HEK293 (cell line): Measurements from ENCODE around the gene BRAT1.
A peak's percentile ranks its signal among the peaks of the same experiment; 100 is the strongest.

Experiments used
- BCL11B ChIP-seq: fragments of 450-650 bp; formaldehyde crosslinking; IDR thresholded peaks from 2 replicates; pipeline ENCODE4 v1.5.1; 2016; ENCODE audit warnings: low read depth, missing biosample characterization, missing genetic modification characterization
- GLIS1 ChIP-seq: fragments of 450-650 bp; formaldehyde crosslinking; IDR thresholded peaks from 2 replicates; pipeline ENCODE4 v1.5.1; 2016; ENCODE audit warnings: missing biosample characterization, missing genetic modification characterization
- HOXD13 ChIP-seq: sonication (generic); formaldehyde crosslinking; IDR thresholded peaks from 2 replicates; pipeline ENCODE4 v1.8.0; 2022; ENCODE audit warnings: missing genetic modification reagents, borderline replicate concordance
- KLF1 ChIP-seq: fragments of 450-650 bp; formaldehyde crosslinking; IDR thresholded peaks from 2 replicates; pipeline ENCODE4 v1.5.1; 2016; ENCODE audit warnings: missing biosample characterization, missing genetic modification characterization
- KLF17 ChIP-seq: fragments of 450-650 bp; formaldehyde crosslinking; IDR thresholded peaks from 2 replicates; pipeline ENCODE4 v1.5.1; 2016; ENCODE audit warnings: missing biosample characterization, missing genetic modification characterization
- PATZ1 ChIP-seq: fragments of 450-650 bp; formaldehyde crosslinking; IDR thresholded peaks from 2 replicates; pipeline ENCODE4 v1.5.1; 2016; ENCODE audit warnings: missing biosample characterization, missing genetic modification characterization
- SCRT2 ChIP-seq: fragments of 450-650 bp; formaldehyde crosslinking; IDR thresholded peaks from 2 replicates; pipeline ENCODE4 v1.5.1; 2016; ENCODE audit warnings: missing biosample characterization, missing genetic modification characterization
- TCF7L2 ChIP-seq: IDR thresholded peaks from 2 replicates; pipeline ENCODE4 v1.6.1; 2011; ENCODE audit warnings: low read depth, mild to moderate bottlenecking, inconsistent platforms, low read length, moderate library complexity, borderline replicate concordance
- ZBTB17 ChIP-seq: fragments of 450-650 bp; formaldehyde crosslinking; IDR thresholded peaks from 2 replicates; pipeline ENCODE4 v1.5.1; 2016; ENCODE audit warnings: missing biosample characterization, missing genetic modification characterization
- ZFHX2 ChIP-seq: fragments of 450-650 bp; formaldehyde crosslinking; conservative IDR thresholded peaks from 2 replicates; pipeline ENCODE4 v1.5.1; 2016; ENCODE audit warnings: missing biosample characterization, missing genetic modification characterization
- ZIC2 ChIP-seq: fragments of 450-650 bp; formaldehyde crosslinking; IDR thresholded peaks from 2 replicates; pipeline ENCODE4 v1.5.1; 2016; ENCODE audit warnings: missing biosample characterization, missing genetic modification characterization
- ZNF112 ChIP-seq: fragments of 450-650 bp; formaldehyde crosslinking; IDR thresholded peaks from 2 replicates; pipeline ENCODE4 v1.5.0; 2017; ENCODE audit warnings: missing biosample characterization, missing genetic modification characterization
- ZNF155 ChIP-seq: fragments of 450-650 bp; formaldehyde crosslinking; IDR thresholded peaks from 2 replicates; pipeline ENCODE4 v1.5.1; 2016; ENCODE audit warnings: missing biosample characterization, missing genetic modification characterization
- ZNF16 ChIP-seq: fragments of 450-650 bp; formaldehyde crosslinking; IDR thresholded peaks from 2 replicates; pipeline ENCODE4 v1.5.1; 2016; ENCODE audit warnings: low read depth, missing biosample characterization, missing genetic modification characterization
- ZNF223 ChIP-seq: fragments of 450-650 bp; formaldehyde crosslinking; IDR thresholded peaks from 2 replicates; pipeline ENCODE4 v1.5.1; 2016; ENCODE audit warnings: missing biosample characterization, missing genetic modification characterization
- ZNF23 ChIP-seq: fragments of 450-650 bp; formaldehyde crosslinking; IDR thresholded peaks from 2 replicates; pipeline ENCODE4 v1.5.1; 2016; ENCODE audit warnings: missing biosample characterization, missing genetic modification characterization, borderline replicate concordance
- ZNF324 ChIP-seq: fragments of 450-650 bp; formaldehyde crosslinking; IDR thresholded peaks from 2 replicates; pipeline ENCODE4 v1.5.1; 2016; ENCODE audit warnings: missing biosample characterization, missing genetic modification characterization
- ZNF335 ChIP-seq: fragments of 450-650 bp; formaldehyde crosslinking; conservative IDR thresholded peaks from 2 replicates; pipeline ENCODE4 v1.5.1; 2016; ENCODE audit warnings: missing biosample characterization, missing genetic modification characterization
- ZNF350 ChIP-seq: fragments of 450-650 bp; formaldehyde crosslinking; IDR thresholded peaks from 2 replicates; pipeline ENCODE4 v1.5.0; 2017; ENCODE audit warnings: missing biosample characterization, mild to moderate bottlenecking, missing genetic modification characterization
- ZNF404 ChIP-seq: fragments of 450-650 bp; formaldehyde crosslinking; IDR thresholded peaks from 2 replicates; pipeline ENCODE4 v1.5.1; 2017; ENCODE audit warnings: missing biosample characterization, missing genetic modification characterization
- ZNF530 ChIP-seq: fragments of 450-650 bp; formaldehyde crosslinking; IDR thresholded peaks from 2 replicates; pipeline ENCODE4 v1.5.1; 2016; ENCODE audit warnings: low read depth, missing biosample characterization, missing genetic modification characterization
- ZNF558 ChIP-seq: fragments of 450-650 bp; formaldehyde crosslinking; IDR thresholded peaks from 2 replicates; pipeline ENCODE4 v1.5.1; 2016; ENCODE audit warnings: missing biosample characterization, missing genetic modification characterization
- ZNF561 ChIP-seq: fragments of 450-650 bp; IDR thresholded peaks from 2 replicates; pipeline ENCODE4 v1.5.1; 2018; ENCODE audit warnings: missing biosample characterization, missing genetic modification characterization, borderline replicate concordance
- ZNF585B ChIP-seq: fragments of 450-650 bp; formaldehyde crosslinking; IDR thresholded peaks from 2 replicates; pipeline ENCODE4 v1.5.1; 2016; ENCODE audit warnings: missing biosample characterization, missing genetic modification characterization
- ZNF600 ChIP-seq: fragments of 450-650 bp; formaldehyde crosslinking; IDR thresholded peaks from 2 replicates; pipeline ENCODE4 v1.5.1; 2016; ENCODE audit warnings: missing biosample characterization, missing genetic modification characterization
- ZNF707 ChIP-seq: fragments of 450-650 bp; formaldehyde crosslinking; IDR thresholded peaks from 2 replicates; pipeline ENCODE4 v1.5.1; 2016; ENCODE audit warnings: missing biosample characterization, missing genetic modification characterization
- TF ChIP-seq, protein P1 (sequence below): fragments of 450-650 bp; formaldehyde crosslinking; IDR thresholded peaks from 2 replicates; pipeline ENCODE4 v1.5.1; 2016; ENCODE audit warnings: missing biosample characterization, missing genetic modification characterization
- TF ChIP-seq, protein P2 (sequence below): fragments of 450-650 bp; formaldehyde crosslinking; IDR thresholded peaks from 2 replicates; pipeline ENCODE4 v1.5.1; 2016; ENCODE audit warnings: missing biosample characterization, missing genetic modification characterization

BRAT1 gene

DNA sequence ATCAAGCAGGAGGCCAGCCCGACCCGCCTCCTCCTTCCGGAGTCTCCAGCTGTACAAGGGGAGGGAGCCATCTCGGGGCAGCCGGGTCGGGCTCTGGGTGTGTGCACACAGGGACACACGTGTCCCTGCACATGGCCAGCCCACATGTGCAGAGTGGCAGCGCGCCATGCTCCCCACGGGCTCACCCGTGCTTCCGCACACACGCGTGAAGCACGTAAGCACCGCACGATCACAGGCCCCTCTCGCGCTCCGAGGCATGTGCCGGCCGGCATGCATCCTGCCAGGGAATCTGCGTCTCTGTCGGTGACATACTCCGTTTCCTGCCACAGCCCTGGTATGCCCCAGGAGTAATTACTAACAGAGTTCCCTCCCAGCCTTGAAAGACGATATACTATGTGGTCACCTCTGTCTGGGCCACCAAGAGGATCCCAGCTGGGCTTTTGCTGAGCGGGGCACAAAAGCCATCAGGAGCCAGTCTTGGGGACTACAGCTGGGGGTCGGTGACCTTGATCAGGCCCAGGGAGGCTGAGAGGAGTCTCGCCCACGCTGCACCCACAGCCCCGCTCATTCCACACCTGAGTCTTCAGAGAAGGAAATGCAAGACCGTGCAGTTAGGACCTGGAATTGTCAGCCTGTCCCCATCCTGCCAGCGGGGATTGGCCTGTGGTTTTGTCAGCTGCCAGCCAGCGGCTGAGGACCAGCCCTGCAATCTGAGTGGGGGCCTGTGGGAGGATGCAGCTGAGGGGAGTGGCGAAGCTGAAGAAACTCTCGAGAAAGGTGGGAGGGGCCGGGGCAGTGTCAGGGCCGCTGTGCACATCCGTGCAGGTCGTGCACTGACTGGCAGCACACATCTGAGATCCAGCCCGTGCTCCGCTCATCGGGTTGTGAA, 46.8 kb downstream of the BRAT1 start (continued):
- TF ChIP-seq, protein P1, sequence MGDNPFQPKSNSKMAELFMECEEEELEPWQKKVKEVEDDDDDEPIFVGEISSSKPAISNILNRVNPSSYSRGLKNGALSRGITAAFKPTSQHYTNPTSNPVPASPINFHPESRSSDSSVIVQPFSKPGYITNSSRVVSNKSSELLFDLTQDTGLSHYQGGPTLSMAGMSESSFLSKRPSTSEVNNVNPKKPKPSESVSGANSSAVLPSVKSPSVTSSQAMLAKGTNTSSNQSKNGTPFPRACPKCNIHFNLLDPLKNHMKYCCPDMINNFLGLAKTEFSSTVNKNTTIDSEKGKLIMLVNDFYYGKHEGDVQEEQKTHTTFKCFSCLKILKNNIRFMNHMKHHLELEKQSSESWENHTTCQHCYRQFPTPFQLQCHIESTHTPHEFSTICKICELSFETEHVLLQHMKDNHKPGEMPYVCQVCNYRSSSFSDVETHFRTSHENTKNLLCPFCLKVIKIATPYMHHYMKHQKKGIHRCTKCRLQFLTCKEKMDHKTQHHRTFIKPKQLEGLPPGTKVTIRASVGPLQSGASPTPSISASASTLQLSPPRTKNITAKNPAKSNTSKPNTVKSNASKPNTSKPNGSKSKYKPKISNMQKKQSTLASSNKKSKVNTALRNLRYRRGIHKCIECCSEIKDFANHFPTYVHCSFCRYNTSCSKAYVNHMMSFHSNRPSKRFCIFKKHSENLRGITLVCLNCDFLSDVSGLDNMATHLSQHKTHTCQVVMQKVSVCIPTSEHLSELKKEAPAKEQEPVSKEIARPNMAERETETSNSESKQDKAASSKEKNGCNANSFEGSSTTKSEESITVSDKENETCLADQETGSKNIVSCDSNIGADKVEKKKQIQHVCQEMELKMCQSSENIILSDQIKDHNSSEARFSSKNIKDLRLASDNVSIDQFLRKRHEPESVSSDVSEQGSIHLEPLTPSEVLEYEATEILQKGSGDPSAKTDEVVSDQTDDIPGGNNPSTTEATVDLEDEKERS, result no peak
- no peak for TF ChIP-seq ZNF324 (tag by site-specific recombination)
- no peak for TF ChIP-seq ZNF404 (tag by site-specific recombination)
- TF ChIP-seq ZNF558 (tag by site-specific recombination), result no peak
- peak; percentile 38; the same call in 1 of the 2 replicates for TF ChIP-seq PATZ1 (tag by site-specific recombination)
- peak; percentile 16; the same call in 1 of the 2 replicates for TF ChIP-seq ZNF335
- no peak for TF ChIP-seq ZNF707 (tag by site-specific recombination)
- TF ChIP-seq ZNF350, result no peak
- TF ChIP-seq ZNF112 (tag by site-specific recombination), result no peak
- TF ChIP-seq KLF17 (tag by site-specific recombination), result no peak
- no peak for TF ChIP-seq ZNF585B
- TF ChIP-seq KLF1 (tag by site-specific recombination), result 0 out of 2 replicates have a peak, but pooled peaks have one; percentile 24
- peak; percentile 82; the same call in 1 of the 2 replicates for TF ChIP-seq ZNF600 (tag by site-specific recombination)
- TF ChIP-seq, protein P2, sequence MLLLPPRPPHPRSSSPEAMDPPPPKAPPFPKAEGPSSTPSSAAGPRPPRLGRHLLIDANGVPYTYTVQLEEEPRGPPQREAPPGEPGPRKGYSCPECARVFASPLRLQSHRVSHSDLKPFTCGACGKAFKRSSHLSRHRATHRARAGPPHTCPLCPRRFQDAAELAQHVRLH (tag by site-specific recombination), result no peak
- TF ChIP-seq GLIS1 (tag by site-specific recombination), result peak; percentile 16; the same call in 1 of the 2 replicates
- no peak for TF ChIP-seq SCRT2 (tag by site-specific recombination)
- TF ChIP-seq ZNF223 (tag by site-specific recombination), result no peak
- TF ChIP-seq ZNF155 (tag by site-specific recombination), result no peak
- TF ChIP-seq ZNF16 (tag by site-specific recombination), result no peak
- TF ChIP-seq ZFHX2 (tag by site-specific recombination), result peak; percentile 66
- no peak for TF ChIP-seq ZNF530
- TF ChIP-seq ZBTB17, result 0 out of 2 replicates have a peak, but pooled peaks have one; percentile 24
- peak; percentile 54 for TF ChIP-seq ZIC2 (tag by site-specific recombination)
- no peak for TF ChIP-seq ZNF23 (tag by site-specific recombination)
- TF ChIP-seq TCF7L2, result no peak
- no peak for TF ChIP-seq BCL11B
- no peak for TF ChIP-seq HOXD13 (CRISPR knock-in tag)
- no peak for TF ChIP-seq ZNF561 (tag by site-specific recombination)
- TF ChIP-seq, all 188 proteins: peak for 12
